Measurements from ENCODE around the gene PLCL1. TPM values are rescaled to one million over a fixed set of nuclear protein-coding genes. Genes with fewer than 3 reads are reported as not detected.

The PLCL1 gene
- total RNA-seq, 1 experiment from 2014 or later = 0.07 TPM

DNA sequence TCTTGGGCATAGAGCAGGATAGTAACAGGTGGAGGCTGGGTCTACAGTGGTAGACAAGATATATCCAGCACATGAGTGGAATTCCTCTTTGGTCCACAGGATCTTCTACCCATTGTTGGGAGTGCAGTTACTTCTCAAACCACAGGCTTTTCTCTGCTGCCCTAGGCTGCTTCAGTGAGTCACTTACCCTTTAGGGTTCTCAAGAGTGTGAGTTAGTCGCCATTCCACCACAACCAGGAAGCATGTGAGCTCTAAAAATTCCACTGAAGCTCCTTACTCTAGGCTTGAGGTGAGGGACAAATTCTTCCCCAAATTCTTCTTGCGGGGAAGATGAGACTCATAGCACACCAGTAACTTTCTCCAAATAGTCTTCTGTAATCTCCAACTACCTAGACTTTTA is 189.4 kb downstream of the PLCL1 start:
- peaks cover 23% of the 10 kb centered on the region for H3K9me3 Mint-ChIP-seq
- TF ChIP-seq ATF1 (CRISPR knock-in tag; IDR thresholded peaks at IDR 0.05) = no peak
- TF ChIP-seq, protein P1, sequence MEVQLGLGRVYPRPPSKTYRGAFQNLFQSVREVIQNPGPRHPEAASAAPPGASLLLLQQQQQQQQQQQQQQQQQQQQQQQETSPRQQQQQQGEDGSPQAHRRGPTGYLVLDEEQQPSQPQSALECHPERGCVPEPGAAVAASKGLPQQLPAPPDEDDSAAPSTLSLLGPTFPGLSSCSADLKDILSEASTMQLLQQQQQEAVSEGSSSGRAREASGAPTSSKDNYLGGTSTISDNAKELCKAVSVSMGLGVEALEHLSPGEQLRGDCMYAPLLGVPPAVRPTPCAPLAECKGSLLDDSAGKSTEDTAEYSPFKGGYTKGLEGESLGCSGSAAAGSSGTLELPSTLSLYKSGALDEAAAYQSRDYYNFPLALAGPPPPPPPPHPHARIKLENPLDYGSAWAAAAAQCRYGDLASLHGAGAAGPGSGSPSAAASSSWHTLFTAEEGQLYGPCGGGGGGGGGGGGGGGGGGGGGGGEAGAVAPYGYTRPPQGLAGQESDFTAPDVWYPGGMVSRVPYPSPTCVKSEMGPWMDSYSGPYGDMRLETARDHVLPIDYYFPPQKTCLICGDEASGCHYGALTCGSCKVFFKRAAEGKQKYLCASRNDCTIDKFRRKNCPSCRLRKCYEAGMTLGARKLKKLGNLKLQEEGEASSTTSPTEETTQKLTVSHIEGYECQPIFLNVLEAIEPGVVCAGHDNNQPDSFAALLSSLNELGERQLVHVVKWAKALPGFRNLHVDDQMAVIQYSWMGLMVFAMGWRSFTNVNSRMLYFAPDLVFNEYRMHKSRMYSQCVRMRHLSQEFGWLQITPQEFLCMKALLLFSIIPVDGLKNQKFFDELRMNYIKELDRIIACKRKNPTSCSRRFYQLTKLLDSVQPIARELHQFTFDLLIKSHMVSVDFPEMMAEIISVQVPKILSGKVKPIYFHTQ (CRISPR knock-in tag; IDR thresholded peaks at IDR 0.05) = no peak
- TF ChIP-seq, protein P2, sequence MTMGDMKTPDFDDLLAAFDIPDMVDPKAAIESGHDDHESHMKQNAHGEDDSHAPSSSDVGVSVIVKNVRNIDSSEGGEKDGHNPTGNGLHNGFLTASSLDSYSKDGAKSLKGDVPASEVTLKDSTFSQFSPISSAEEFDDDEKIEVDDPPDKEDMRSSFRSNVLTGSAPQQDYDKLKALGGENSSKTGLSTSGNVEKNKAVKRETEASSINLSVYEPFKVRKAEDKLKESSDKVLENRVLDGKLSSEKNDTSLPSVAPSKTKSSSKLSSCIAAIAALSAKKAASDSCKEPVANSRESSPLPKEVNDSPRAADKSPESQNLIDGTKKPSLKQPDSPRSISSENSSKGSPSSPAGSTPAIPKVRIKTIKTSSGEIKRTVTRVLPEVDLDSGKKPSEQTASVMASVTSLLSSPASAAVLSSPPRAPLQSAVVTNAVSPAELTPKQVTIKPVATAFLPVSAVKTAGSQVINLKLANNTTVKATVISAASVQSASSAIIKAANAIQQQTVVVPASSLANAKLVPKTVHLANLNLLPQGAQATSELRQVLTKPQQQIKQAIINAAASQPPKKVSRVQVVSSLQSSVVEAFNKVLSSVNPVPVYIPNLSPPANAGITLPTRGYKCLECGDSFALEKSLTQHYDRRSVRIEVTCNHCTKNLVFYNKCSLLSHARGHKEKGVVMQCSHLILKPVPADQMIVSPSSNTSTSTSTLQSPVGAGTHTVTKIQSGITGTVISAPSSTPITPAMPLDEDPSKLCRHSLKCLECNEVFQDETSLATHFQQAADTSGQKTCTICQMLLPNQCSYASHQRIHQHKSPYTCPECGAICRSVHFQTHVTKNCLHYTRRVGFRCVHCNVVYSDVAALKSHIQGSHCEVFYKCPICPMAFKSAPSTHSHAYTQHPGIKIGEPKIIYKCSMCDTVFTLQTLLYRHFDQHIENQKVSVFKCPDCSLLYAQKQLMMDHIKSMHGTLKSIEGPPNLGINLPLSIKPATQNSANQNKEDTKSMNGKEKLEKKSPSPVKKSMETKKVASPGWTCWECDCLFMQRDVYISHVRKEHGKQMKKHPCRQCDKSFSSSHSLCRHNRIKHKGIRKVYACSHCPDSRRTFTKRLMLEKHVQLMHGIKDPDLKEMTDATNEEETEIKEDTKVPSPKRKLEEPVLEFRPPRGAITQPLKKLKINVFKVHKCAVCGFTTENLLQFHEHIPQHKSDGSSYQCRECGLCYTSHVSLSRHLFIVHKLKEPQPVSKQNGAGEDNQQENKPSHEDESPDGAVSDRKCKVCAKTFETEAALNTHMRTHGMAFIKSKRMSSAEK (CRISPR knock-in tag; IDR thresholded peaks at IDR 0.05; ENCODE audit: borderline replicate concordance) = no peak
- TF ChIP-seq, protein P3, sequence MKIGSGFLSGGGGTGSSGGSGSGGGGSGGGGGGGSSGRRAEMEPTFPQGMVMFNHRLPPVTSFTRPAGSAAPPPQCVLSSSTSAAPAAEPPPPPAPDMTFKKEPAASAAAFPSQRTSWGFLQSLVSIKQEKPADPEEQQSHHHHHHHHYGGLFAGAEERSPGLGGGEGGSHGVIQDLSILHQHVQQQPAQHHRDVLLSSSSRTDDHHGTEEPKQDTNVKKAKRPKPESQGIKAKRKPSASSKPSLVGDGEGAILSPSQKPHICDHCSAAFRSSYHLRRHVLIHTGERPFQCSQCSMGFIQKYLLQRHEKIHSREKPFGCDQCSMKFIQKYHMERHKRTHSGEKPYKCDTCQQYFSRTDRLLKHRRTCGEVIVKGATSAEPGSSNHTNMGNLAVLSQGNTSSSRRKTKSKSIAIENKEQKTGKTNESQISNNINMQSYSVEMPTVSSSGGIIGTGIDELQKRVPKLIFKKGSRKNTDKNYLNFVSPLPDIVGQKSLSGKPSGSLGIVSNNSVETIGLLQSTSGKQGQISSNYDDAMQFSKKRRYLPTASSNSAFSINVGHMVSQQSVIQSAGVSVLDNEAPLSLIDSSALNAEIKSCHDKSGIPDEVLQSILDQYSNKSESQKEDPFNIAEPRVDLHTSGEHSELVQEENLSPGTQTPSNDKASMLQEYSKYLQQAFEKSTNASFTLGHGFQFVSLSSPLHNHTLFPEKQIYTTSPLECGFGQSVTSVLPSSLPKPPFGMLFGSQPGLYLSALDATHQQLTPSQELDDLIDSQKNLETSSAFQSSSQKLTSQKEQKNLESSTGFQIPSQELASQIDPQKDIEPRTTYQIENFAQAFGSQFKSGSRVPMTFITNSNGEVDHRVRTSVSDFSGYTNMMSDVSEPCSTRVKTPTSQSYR (CRISPR knock-in tag; IDR thresholded peaks at IDR 0.05) = no peak
- no peak for TF ChIP-seq ZNF219 (CRISPR knock-in tag; IDR thresholded peaks at IDR 0.05; ENCODE audit: borderline replicate concordance)
- TF ChIP-seq ZNF121 (CRISPR knock-in tag; IDR thresholded peaks at IDR 0.05) = no peak
- TF ChIP-seq, protein P4, sequence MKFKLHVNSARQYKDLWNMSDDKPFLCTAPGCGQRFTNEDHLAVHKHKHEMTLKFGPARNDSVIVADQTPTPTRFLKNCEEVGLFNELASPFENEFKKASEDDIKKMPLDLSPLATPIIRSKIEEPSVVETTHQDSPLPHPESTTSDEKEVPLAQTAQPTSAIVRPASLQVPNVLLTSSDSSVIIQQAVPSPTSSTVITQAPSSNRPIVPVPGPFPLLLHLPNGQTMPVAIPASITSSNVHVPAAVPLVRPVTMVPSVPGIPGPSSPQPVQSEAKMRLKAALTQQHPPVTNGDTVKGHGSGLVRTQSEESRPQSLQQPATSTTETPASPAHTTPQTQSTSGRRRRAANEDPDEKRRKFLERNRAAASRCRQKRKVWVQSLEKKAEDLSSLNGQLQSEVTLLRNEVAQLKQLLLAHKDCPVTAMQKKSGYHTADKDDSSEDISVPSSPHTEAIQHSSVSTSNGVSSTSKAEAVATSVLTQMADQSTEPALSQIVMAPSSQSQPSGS (CRISPR knock-in tag; IDR thresholded peaks at IDR 0.05; ENCODE audit: borderline replicate concordance, low read depth) = no peak
- TF ChIP-seq, protein P5, sequence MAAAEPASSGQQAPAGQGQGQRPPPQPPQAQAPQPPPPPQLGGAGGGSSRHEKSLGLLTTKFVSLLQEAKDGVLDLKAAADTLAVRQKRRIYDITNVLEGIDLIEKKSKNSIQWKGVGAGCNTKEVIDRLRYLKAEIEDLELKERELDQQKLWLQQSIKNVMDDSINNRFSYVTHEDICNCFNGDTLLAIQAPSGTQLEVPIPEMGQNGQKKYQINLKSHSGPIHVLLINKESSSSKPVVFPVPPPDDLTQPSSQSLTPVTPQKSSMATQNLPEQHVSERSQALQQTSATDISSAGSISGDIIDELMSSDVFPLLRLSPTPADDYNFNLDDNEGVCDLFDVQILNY (CRISPR knock-in tag; IDR thresholded peaks at IDR 0.05) = no peak
- no peak for TF ChIP-seq FOXJ3 (CRISPR knock-in tag; IDR thresholded peaks at IDR 0.05; ENCODE audit: borderline replicate concordance)
- no peak for TF ChIP-seq FOXP1 (CRISPR knock-in tag; IDR thresholded peaks at IDR 0.05; ENCODE audit: borderline replicate concordance)
- TF ChIP-seq, protein P6, sequence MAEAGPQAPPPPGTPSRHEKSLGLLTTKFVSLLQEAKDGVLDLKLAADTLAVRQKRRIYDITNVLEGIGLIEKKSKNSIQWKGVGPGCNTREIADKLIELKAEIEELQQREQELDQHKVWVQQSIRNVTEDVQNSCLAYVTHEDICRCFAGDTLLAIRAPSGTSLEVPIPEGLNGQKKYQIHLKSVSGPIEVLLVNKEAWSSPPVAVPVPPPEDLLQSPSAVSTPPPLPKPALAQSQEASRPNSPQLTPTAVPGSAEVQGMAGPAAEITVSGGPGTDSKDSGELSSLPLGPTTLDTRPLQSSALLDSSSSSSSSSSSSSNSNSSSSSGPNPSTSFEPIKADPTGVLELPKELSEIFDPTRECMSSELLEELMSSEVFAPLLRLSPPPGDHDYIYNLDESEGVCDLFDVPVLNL (CRISPR knock-in tag; IDR thresholded peaks at IDR 0.05; ENCODE audit: borderline replicate concordance, low read depth) = no peak
- TF ChIP-seq, protein P7, sequence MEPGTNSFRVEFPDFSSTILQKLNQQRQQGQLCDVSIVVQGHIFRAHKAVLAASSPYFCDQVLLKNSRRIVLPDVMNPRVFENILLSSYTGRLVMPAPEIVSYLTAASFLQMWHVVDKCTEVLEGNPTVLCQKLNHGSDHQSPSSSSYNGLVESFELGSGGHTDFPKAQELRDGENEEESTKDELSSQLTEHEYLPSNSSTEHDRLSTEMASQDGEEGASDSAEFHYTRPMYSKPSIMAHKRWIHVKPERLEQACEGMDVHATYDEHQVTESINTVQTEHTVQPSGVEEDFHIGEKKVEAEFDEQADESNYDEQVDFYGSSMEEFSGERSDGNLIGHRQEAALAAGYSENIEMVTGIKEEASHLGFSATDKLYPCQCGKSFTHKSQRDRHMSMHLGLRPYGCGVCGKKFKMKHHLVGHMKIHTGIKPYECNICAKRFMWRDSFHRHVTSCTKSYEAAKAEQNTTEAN (CRISPR knock-in tag; IDR thresholded peaks at IDR 0.05) = no peak
- TF ChIP-seq TCF7 (CRISPR knock-in tag; IDR thresholded peaks at IDR 0.05; ENCODE audit: low read depth) = no peak
- TF ChIP-seq CREM (CRISPR knock-in tag; IDR thresholded peaks at IDR 0.05) = no peak
- ATAC-seq = no peak
- no peaks in the 10 kb centered on the region; the same call in 1 of the 2 replicates for H3K27me3 Mint-ChIP-seq (ENCODE audit: low read depth)
- ChIA-PET POLR2A (no interaction called here), CTCF (no interaction called here)
- DNase-seq (ENCODE audit: low spot score) = no peak
- no peak overlapping the region for H3K4me3 Mint-ChIP-seq
- H3K27ac Mint-ChIP-seq = no peak overlapping the region
- peaks cover 7% of the 10 kb centered on the region; the same call in 1 of the 2 replicates for H3K4me1 Mint-ChIP-seq
- H3K36me3 Mint-ChIP-seq = peaks cover 4% of the 10 kb centered on the region

Measured in WTC11 (cell line).